Hepatocyte (in vitro differentiated cells): ENCODE measurements around the gene LAMA4. TPM values are rescaled to one million over a fixed set of nuclear protein-coding genes. Genes with fewer than 3 reads are reported as not detected.

Experiments
- DNase-seq: peaks from one replicate; pipeline ENCODE4 v3.0.0-alpha.2; 2016; ENCODE audit warnings: low spot score
- H2AFZ ChIP-seq: fragments of 200-600 bp; sonication (generic); 2 replicates; pipeline ENCODE4 v1.6.0; 2016; ENCODE audit warnings: antibody characterized with exemption, mild to moderate bottlenecking
- H3K27ac ChIP-seq: fragments of 200-600 bp; sonication (generic); 2 replicates; pipeline ENCODE4 v1.5.1; 2016; ENCODE audit warnings: mild to moderate bottlenecking
- H3K27me3 ChIP-seq: fragments of 200-600 bp; sonication (generic); 2 replicates; pipeline ENCODE4 v1.6.1; 2016
- H3K36me3 ChIP-seq: fragments of 200-600 bp; sonication (generic); replicated peaks from 2 replicates; pipeline ENCODE4 v1.5.1; 2016; ENCODE audit warnings: low read depth; ENCODE audit not compliant: insufficient read depth
- H3K4me1 ChIP-seq: fragments of 200-600 bp; sonication (generic); 2 replicates; pipeline ENCODE4 v1.5.1; 2016; ENCODE audit warnings: mild to moderate bottlenecking, moderate library complexity; ENCODE audit not compliant: insufficient read depth
- H3K4me2 ChIP-seq: fragments of 200-600 bp; sonication (generic); 2 replicates; pipeline ENCODE4 v1.6.0; 2016
- H3K4me3 ChIP-seq: fragments of 200-600 bp; sonication (generic); 2 replicates; pipeline ENCODE4 v1.5.1; 2016; ENCODE audit warnings: mild to moderate bottlenecking
- H3K79me2 ChIP-seq: fragments of 200-600 bp; sonication (generic); 2 replicates; pipeline ENCODE4 v1.6.0; 2017; ENCODE audit warnings: mild to moderate bottlenecking
- H3K9me2 ChIP-seq: fragments of 200-600 bp; sonication (generic); replicated peaks from 2 replicates; pipeline ENCODE4 v1.6.0; 2017; ENCODE audit warnings: mild to moderate bottlenecking; ENCODE audit not compliant: insufficient read depth
- H3K9me3 ChIP-seq: fragments of 200-600 bp; sonication (generic); 2 replicates; pipeline ENCODE4 v1.5.1; 2016; ENCODE audit warnings: low read depth, mild to moderate bottlenecking
- H4K20me1 ChIP-seq: fragments of 200-600 bp; sonication (generic); 2 replicates; pipeline ENCODE4 v1.6.0; 2016; ENCODE audit warnings: mild to moderate bottlenecking; ENCODE audit not compliant: insufficient read depth, poor library complexity, severe bottlenecking
- CTCF ChIP-seq: fragments of 200-600 bp; sonication (generic); IDR thresholded peaks from 2 replicates; pipeline ENCODE4 v1.5.1; 2016; ENCODE audit warnings: antibody characterized with exemption, mild to moderate bottlenecking; ENCODE audit not compliant: poor library complexity
- EZH2 ChIP-seq: fragments of 200-600 bp; sonication (generic); IDR thresholded peaks from 2 replicates; pipeline ENCODE4 v1.6.1; 2016; ENCODE audit warnings: antibody characterized with exemption, mild to moderate bottlenecking, borderline replicate concordance
- EZH2phosphoT487 ChIP-seq: fragments of 200-600 bp; sonication (generic); IDR thresholded peaks from one replicate; pipeline ENCODE4 v1.6.1; 2018; ENCODE audit warnings: antibody characterized with exemption, mild to moderate bottlenecking, low read depth, moderate library complexity; ENCODE audit not compliant: unreplicated experiment, severe bottlenecking
- WGBS: methylation state at CpG from one replicate; pipeline ENCODE4 v1.1.6; 2016; ENCODE audit warnings: low lambda C conversion rate; ENCODE audit errors: missing lambda C conversion rate; 5-methylcytosine and 5-hydroxymethylcytosine counted together
- polyA plus RNA-seq: library from polyadenylated mRNA; unstranded; fragments of >200 nt; fragmentation: Nextera tagmentation; extraction: Ambion mirVana; gene quantifications from 2 replicates; pipeline ENCODE4 v1.2.1, GENCODE V29; 2016
- total RNA-seq: library from RNA; depleted of rRNA; stranded (reverse); fragments of >200 nt; gene quantifications from 2 replicates; pipeline ENCODE4 v1.2.3, GENCODE V29; 2014

Gene LAMA4
- total and polyA plus RNA-seq, 2 experiments from 2014 or later: 14.1 to 18.9 TPM

- no peaks in the 10 kb centered on the region for H3K9me3 ChIP-seq
- H3K4me1 ChIP-seq: no peaks in the 10 kb centered on the region
- no peak for DNase-seq
- TF ChIP-seq EZH2phosphoT487: no peak
- TF ChIP-seq EZH2: no peak
- TF ChIP-seq CTCF: no peak
- H3K79me2 ChIP-seq: no peaks in the 10 kb centered on the region
- no peaks in the 10 kb centered on the region for H3K36me3 ChIP-seq
- H2AFZ ChIP-seq: no peak overlapping the region
- no CpG with 5 or more reads among the region's 1 CpG for WGBS
- H3K4me2 ChIP-seq: no peak overlapping the region
- no peaks in the 10 kb centered on the region for H3K27me3 ChIP-seq
- H3K9me2 ChIP-seq: no peaks in the 10 kb centered on the region
- H3K4me3 ChIP-seq: no peak overlapping the region
- H4K20me1 ChIP-seq: no peaks in the 10 kb centered on the region
- peak overlapping the region; percentile 80 for H3K27ac ChIP-seq
Measured at GRCh38 chr6:112149236-112149635, 105.1 kb downstream of the LAMA4 start.

- no peak overlapping the region for H3K27ac ChIP-seq
- H3K79me2 ChIP-seq: no peaks in the 10 kb centered on the region
- no peaks in the 10 kb centered on the region for H3K9me2 ChIP-seq
- H3K9me3 ChIP-seq: no peaks in the 10 kb centered on the region
- H3K4me1 ChIP-seq: no peaks in the 10 kb centered on the region
- H3K36me3 ChIP-seq: no peaks in the 10 kb centered on the region
- no peak overlapping the region for H3K4me3 ChIP-seq
- WGBS: 88% methylated on average over 6 of the region's 6 CpGs
- H3K27me3 ChIP-seq: no peaks in the 10 kb centered on the region
- TF ChIP-seq CTCF: no peak
- TF ChIP-seq EZH2: no peak
- TF ChIP-seq EZH2phosphoT487: no peak
- H2AFZ ChIP-seq: no peak overlapping the region
- no peak for DNase-seq
- H4K20me1 ChIP-seq: no peaks in the 10 kb centered on the region
- no peak overlapping the region for H3K4me2 ChIP-seq
Measured at GRCh38 chr6:112148103-112148502, 106.3 kb downstream of the LAMA4 start.

GRCh38 chr6:112145080-112145573, 109.2 kb downstream of the LAMA4 start:
- TF ChIP-seq EZH2phosphoT487 (no peak), EZH2 (no peak), CTCF (no peak)
- no peaks in the 10 kb centered on the region for H3K4me1 ChIP-seq
- no peaks in the 10 kb centered on the region for H3K9me2 ChIP-seq
- no peaks in the 10 kb centered on the region for H3K36me3 ChIP-seq
- DNase-seq: no peak
- 92% methylated on average over 10 of the region's 10 CpGs for WGBS
- H4K20me1 ChIP-seq: no peaks in the 10 kb centered on the region
- no peaks in the 10 kb centered on the region for H3K9me3 ChIP-seq
- no peaks in the 10 kb centered on the region for H3K27me3 ChIP-seq
- no peak overlapping the region for H3K4me2 ChIP-seq
- no peak overlapping the region for H3K27ac ChIP-seq
- H3K79me2 ChIP-seq: no peaks in the 10 kb centered on the region
- H3K4me3 ChIP-seq: no peak overlapping the region
- no peak overlapping the region for H2AFZ ChIP-seq
